Gastroesophageal sphincter (tissue), 3 donors: ENCODE data around the gene ZNF783.
"Not testable (repeated sequence)": the region's sequence is repeated elsewhere in the genome, so short reads cannot be mapped to it uniquely, and the experiment has no call there.

Experiments
- CTCF ChIP-seq, 4 experiments: fragments of 200-600 bp in 2 of 4; fragments of 450-650 bp in 2 of 4; sonication (generic) in 1 of 4; IDR thresholded peaks; one replicate each; pipeline ENCODE4 v1.5.1; 2017 to 2019; ENCODE audit warnings: antibody characterized with exemption in 4 of 4, mild to moderate bottlenecking in 2 of 4, moderate library complexity in 2 of 4
- EP300 ChIP-seq: sonication (generic); formaldehyde crosslinking; IDR thresholded peaks from one replicate; pipeline ENCODE4 v1.6.1; 2017; ENCODE audit warnings: antibody characterized with exemption, mild to moderate bottlenecking
- POLR2A ChIP-seq, 2 donors: fragments of 450-650 bp; IDR thresholded peaks; one replicate each; pipeline ENCODE4 v1.6.1; 2017; ENCODE audit warnings: antibody characterized with exemption in 2 of 2, mild to moderate bottlenecking in 2 of 2, moderate library complexity in 1 of 2
- POLR2AphosphoS5 ChIP-seq: sonication (generic); formaldehyde crosslinking; IDR thresholded peaks from one replicate; pipeline ENCODE4 v1.6.1; 2017; ENCODE audit warnings: antibody characterized with exemption

- TF ChIP-seq POLR2AphosphoS5; CTCF (IDR thresholded peaks at IDR 0.05); POLR2A (IDR thresholded peaks at IDR 0.05); EP300: not testable (repeated sequence)
Observed at GRCh38 chr7:149233655-149234204, 28.3 kb upstream of the ZNF783 start.
